HG03175 (cell line): ENCODE measurements around the gene NRTN.

Experiments
- ATAC-seq: cut with Tn5 transposase; IDR thresholded peaks from one replicate; pipeline ENCODE4 v1.9.1; 2021; ENCODE audit warnings: mild to moderate bottlenecking, moderate library complexity; ENCODE audit not compliant: unreplicated experiment

The NRTN gene

GRCh38 chr19:5811117-5811516 is 6.2 kb downstream of the NRTN start:
- ATAC-seq: no peak

- no peak for ATAC-seq
Observed at GRCh38 chr19:5814123-5814851, 9.4 kb downstream of the NRTN start.

GRCh38 chr19:5814852-5815246 is 10.0 kb downstream of the NRTN start:
- ATAC-seq: no peak

- ATAC-seq: no peak
Observed at GRCh38 chr19:5817218-5817617, 12.4 kb downstream of the NRTN start.

- no peak for ATAC-seq
Observed at GRCh38 chr19:5818594-5818993, 13.7 kb downstream of the NRTN start.

- no peak for ATAC-seq
Observed at GRCh38 chr19:5820785-5821184, 15.9 kb downstream of the NRTN start.

GRCh38 chr19:5821521-5822180 is 16.8 kb downstream of the NRTN start:
- ATAC-seq: no peak

- no peak for ATAC-seq
Observed at GRCh38 chr19:5822181-5822844, 17.4 kb downstream of the NRTN start.

- no peak for ATAC-seq
Observed at GRCh38 chr19:5823579-5824281, 18.9 kb downstream of the NRTN start.

GRCh38 chr19:5824751-5825150 is 19.9 kb downstream of the NRTN start:
- ATAC-seq: no peak

GRCh38 chr19:5825178-5825577 is 20.3 kb downstream of the NRTN start:
- no peak for ATAC-seq

- ATAC-seq: no peak
Observed at GRCh38 chr19:5826531-5827341, 21.9 kb downstream of the NRTN start.

GRCh38 chr19:5827342-5827890 is 22.5 kb downstream of the NRTN start:
- no peak for ATAC-seq

- peak; percentile 66 for ATAC-seq
Observed at GRCh38 chr19:5827891-5828660, 23.2 kb downstream of the NRTN start.

- ATAC-seq: no peak
Observed at GRCh38 chr19:5828661-5829566, 24.0 kb downstream of the NRTN start.

- ATAC-seq: no peak
Observed at GRCh38 chr19:5829567-5830310, 24.9 kb downstream of the NRTN start.

GRCh38 chr19:5831159-5831558 is 26.3 kb downstream of the NRTN start:
- no peak for ATAC-seq

- ATAC-seq: no peak
Observed at GRCh38 chr19:5832061-5832460, 27.2 kb downstream of the NRTN start.
